Measurements from ENCODE around the gene NCBP2L. TPM values are rescaled to one million over a fixed set of nuclear protein-coding genes. Genes with fewer than 3 reads are reported as not detected.

NCBP2L gene
- total and polyA plus RNA-seq, 4 donors = 0.02 to 0.24 (median 0.08) TPM; not detected in 1

DNA sequence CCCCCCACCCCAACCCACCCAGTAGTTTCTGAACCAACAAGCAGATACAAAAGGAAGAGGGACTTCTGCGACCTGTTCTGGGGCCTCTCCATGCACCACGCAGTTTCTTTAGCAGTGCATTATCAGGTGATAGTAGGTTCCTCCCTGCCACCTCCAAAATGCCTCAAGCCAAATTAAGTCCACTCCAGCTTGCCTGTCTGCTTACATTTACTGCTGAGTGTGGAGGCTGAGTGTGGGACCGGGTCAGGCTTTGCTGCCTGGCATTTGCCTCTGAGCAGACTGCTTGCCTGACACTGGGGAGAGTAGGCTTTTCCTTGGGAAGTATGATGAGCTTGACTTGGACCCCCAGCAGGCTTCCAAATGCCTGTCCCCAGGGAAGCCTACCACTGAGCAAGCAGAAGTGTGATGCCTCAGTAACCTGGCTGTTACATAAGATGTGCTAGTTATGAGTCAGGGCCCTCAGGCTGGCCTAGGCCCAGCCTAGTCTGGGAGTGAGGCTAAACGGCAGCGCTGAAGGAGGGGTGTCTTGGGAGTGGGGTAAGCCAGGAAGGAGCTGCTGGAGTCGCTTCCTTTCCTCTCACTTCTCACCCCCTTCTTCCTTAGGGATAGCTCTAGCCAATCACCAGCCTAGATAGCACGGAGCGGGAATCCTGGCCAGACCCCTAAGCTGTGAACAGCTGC lies 10.9 kb upstream of the NCBP2L start:
- H3K27ac ChIP-seq (ENCODE audit: low read depth in 1 of 2, low read length in 2 of 2) = no peak overlapping the region
- TF ChIP-seq YY1 (IDR thresholded peaks at IDR 0.05) (no peak), TAF1 (conservative IDR thresholded peaks at IDR 0.05) (no peak), FOXA2 (IDR thresholded peaks at IDR 0.05) (no peak), HNF4G (IDR thresholded peaks at IDR 0.05) (no peak), GABPA (IDR thresholded peaks at IDR 0.05 in 1 of 2, conservative IDR thresholded peaks at IDR 0.05 in 1 of 2) (no peak)
- TF ChIP-seq, protein P1, sequence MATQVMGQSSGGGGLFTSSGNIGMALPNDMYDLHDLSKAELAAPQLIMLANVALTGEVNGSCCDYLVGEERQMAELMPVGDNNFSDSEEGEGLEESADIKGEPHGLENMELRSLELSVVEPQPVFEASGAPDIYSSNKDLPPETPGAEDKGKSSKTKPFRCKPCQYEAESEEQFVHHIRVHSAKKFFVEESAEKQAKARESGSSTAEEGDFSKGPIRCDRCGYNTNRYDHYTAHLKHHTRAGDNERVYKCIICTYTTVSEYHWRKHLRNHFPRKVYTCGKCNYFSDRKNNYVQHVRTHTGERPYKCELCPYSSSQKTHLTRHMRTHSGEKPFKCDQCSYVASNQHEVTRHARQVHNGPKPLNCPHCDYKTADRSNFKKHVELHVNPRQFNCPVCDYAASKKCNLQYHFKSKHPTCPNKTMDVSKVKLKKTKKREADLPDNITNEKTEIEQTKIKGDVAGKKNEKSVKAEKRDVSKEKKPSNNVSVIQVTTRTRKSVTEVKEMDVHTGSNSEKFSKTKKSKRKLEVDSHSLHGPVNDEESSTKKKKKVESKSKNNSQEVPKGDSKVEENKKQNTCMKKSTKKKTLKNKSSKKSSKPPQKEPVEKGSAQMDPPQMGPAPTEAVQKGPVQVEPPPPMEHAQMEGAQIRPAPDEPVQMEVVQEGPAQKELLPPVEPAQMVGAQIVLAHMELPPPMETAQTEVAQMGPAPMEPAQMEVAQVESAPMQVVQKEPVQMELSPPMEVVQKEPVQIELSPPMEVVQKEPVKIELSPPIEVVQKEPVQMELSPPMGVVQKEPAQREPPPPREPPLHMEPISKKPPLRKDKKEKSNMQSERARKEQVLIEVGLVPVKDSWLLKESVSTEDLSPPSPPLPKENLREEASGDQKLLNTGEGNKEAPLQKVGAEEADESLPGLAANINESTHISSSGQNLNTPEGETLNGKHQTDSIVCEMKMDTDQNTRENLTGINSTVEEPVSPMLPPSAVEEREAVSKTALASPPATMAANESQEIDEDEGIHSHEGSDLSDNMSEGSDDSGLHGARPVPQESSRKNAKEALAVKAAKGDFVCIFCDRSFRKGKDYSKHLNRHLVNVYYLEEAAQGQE (IDR thresholded peaks at IDR 0.05) = no peak
- TF ChIP-seq, protein P2, sequence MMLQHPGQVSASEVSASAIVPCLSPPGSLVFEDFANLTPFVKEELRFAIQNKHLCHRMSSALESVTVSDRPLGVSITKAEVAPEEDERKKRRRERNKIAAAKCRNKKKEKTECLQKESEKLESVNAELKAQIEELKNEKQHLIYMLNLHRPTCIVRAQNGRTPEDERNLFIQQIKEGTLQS (IDR thresholded peaks at IDR 0.05) = no peak
- TF ChIP-seq, protein P3, sequence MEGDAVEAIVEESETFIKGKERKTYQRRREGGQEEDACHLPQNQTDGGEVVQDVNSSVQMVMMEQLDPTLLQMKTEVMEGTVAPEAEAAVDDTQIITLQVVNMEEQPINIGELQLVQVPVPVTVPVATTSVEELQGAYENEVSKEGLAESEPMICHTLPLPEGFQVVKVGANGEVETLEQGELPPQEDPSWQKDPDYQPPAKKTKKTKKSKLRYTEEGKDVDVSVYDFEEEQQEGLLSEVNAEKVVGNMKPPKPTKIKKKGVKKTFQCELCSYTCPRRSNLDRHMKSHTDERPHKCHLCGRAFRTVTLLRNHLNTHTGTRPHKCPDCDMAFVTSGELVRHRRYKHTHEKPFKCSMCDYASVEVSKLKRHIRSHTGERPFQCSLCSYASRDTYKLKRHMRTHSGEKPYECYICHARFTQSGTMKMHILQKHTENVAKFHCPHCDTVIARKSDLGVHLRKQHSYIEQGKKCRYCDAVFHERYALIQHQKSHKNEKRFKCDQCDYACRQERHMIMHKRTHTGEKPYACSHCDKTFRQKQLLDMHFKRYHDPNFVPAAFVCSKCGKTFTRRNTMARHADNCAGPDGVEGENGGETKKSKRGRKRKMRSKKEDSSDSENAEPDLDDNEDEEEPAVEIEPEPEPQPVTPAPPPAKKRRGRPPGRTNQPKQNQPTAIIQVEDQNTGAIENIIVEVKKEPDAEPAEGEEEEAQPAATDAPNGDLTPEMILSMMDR (IDR thresholded peaks at IDR 0.05; ENCODE audit: low read depth, low read length, missing input control) = no peak
- peaks cover 0 to 2% (median 0%) of the 10 kb centered on the region in 4 donors for H3K36me3 ChIP-seq (ENCODE audit: control insufficient read depth in 4 of 4, insufficient read depth in 3 of 4, low read depth in 1 of 4, low read length in 3 of 4)
- H3K4me3 ChIP-seq (ENCODE audit: low read depth in 1 of 3, low read length in 3 of 3) = no peak overlapping the region
- no peaks in the 10 kb centered on the region for H3K27me3 ChIP-seq (ENCODE audit: control insufficient read depth in 4 of 4, insufficient read depth in 4 of 4, low read length in 3 of 4)
- H3K4me1 ChIP-seq (ENCODE audit: control insufficient read depth in 4 of 4, insufficient read depth in 4 of 4, low read length in 3 of 4) = peaks cover 0 to 4% (median 0%) of the 10 kb centered on the region in 4 donors
- no peak overlapping the region for H3K9ac ChIP-seq (ENCODE audit: low read depth in 1 of 2, low read length in 2 of 2)
- DNase-seq (ENCODE audit: low spot score) = no peak
- 84% methylated on average over 8 of the region's 8 CpGs for WGBS
- no peaks in the 10 kb centered on the region for H3K9me3 ChIP-seq (ENCODE audit: control insufficient read depth in 4 of 4, low read length in 3 of 4)

DNA sequence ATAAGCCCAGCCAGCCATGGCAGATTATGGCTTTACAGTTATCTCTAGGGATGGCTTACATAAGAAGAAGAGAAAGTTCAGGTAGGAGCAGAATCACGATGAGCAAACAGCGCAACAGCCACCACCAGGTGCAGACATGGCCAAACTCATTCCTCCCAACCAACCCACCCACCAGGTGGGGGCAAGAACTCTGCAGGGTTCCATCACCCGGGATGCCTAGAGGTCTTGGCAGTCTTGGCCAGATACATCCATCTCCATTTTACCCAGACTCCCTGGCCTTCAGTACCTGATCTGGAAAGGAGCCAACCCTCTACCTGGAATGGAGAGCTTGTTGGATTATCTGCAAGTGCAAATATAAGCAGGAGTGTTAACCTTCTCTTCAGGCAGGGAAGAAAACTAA lies 9.5 kb upstream of the NCBP2L start:
- no peaks in the 10 kb centered on the region for H3K27me3 ChIP-seq (ENCODE audit: control insufficient read depth in 4 of 4, insufficient read depth in 4 of 4, low read length in 3 of 4)
- no peak overlapping the region for H3K9ac ChIP-seq (ENCODE audit: low read depth in 1 of 2, low read length in 2 of 2)
- peaks cover 0 to 2% (median 0%) of the 10 kb centered on the region in 4 donors for H3K36me3 ChIP-seq (ENCODE audit: control insufficient read depth in 4 of 4, insufficient read depth in 3 of 4, low read depth in 1 of 4, low read length in 3 of 4)
- no peak for DNase-seq (ENCODE audit: low spot score)
- no peak overlapping the region for H3K4me3 ChIP-seq (ENCODE audit: low read depth in 1 of 3, low read length in 3 of 3)
- no peak overlapping the region for H3K27ac ChIP-seq (ENCODE audit: low read depth in 1 of 2, low read length in 2 of 2)
- 98% methylated on average over 3 of the region's 3 CpGs for WGBS
- TF ChIP-seq GABPA (IDR thresholded peaks at IDR 0.05 in 1 of 2, conservative IDR thresholded peaks at IDR 0.05 in 1 of 2) = no peak
- no peak for TF ChIP-seq HNF4G (IDR thresholded peaks at IDR 0.05)
- no peak for TF ChIP-seq TAF1 (conservative IDR thresholded peaks at IDR 0.05)
- TF ChIP-seq, protein P2 (IDR thresholded peaks at IDR 0.05) = no peak
- no peak for TF ChIP-seq HNF4A (conservative IDR thresholded peaks at IDR 0.05)
- no peak for TF ChIP-seq FOXA2 (IDR thresholded peaks at IDR 0.05)
- no peak for TF ChIP-seq FOXA1 (IDR thresholded peaks at IDR 0.05)
- TF ChIP-seq EGR1 (IDR thresholded peaks at IDR 0.05; ENCODE audit: low read depth in 2 of 2) = no peak
- TF ChIP-seq, protein P4, sequence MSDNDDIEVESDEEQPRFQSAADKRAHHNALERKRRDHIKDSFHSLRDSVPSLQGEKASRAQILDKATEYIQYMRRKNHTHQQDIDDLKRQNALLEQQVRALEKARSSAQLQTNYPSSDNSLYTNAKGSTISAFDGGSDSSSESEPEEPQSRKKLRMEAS (IDR thresholded peaks at IDR 0.05) = no peak
- no peak for TF ChIP-seq NR2F2 (IDR thresholded peaks at IDR 0.05)
- TF ChIP-seq, protein P1 (IDR thresholded peaks at IDR 0.05) = no peak
- TF ChIP-seq SP1 (IDR thresholded peaks at IDR 0.05) = no peak
- TF ChIP-seq RAD21 (IDR thresholded peaks at IDR 0.05) = no peak
- TF ChIP-seq, protein P5, sequence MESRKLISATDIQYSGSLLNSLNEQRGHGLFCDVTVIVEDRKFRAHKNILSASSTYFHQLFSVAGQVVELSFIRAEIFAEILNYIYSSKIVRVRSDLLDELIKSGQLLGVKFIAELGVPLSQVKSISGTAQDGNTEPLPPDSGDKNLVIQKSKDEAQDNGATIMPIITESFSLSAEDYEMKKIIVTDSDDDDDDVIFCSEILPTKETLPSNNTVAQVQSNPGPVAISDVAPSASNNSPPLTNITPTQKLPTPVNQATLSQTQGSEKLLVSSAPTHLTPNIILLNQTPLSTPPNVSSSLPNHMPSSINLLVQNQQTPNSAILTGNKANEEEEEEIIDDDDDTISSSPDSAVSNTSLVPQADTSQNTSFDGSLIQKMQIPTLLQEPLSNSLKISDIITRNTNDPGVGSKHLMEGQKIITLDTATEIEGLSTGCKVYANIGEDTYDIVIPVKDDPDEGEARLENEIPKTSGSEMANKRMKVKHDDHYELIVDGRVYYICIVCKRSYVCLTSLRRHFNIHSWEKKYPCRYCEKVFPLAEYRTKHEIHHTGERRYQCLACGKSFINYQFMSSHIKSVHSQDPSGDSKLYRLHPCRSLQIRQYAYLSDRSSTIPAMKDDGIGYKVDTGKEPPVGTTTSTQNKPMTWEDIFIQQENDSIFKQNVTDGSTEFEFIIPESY (IDR thresholded peaks at IDR 0.05) = no peak
- TF ChIP-seq JUND (IDR thresholded peaks at IDR 0.05) = no peak
- peaks cover 0 to 7% (median under 1%) of the 10 kb centered on the region in 4 donors for H3K4me1 ChIP-seq (ENCODE audit: control insufficient read depth in 4 of 4, insufficient read depth in 4 of 4, low read length in 3 of 4)
- no peaks in the 10 kb centered on the region for H3K9me3 ChIP-seq (ENCODE audit: control insufficient read depth in 4 of 4, low read length in 3 of 4)

Data from liver (tissue), 9 donors.